ENCODE measurements around the gene LIMS1.
"Not testable (repeated sequence)": the region's sequence is repeated elsewhere in the genome, so short reads cannot be mapped to it uniquely, and the experiment has no call there.

Gene LIMS1

DNA sequence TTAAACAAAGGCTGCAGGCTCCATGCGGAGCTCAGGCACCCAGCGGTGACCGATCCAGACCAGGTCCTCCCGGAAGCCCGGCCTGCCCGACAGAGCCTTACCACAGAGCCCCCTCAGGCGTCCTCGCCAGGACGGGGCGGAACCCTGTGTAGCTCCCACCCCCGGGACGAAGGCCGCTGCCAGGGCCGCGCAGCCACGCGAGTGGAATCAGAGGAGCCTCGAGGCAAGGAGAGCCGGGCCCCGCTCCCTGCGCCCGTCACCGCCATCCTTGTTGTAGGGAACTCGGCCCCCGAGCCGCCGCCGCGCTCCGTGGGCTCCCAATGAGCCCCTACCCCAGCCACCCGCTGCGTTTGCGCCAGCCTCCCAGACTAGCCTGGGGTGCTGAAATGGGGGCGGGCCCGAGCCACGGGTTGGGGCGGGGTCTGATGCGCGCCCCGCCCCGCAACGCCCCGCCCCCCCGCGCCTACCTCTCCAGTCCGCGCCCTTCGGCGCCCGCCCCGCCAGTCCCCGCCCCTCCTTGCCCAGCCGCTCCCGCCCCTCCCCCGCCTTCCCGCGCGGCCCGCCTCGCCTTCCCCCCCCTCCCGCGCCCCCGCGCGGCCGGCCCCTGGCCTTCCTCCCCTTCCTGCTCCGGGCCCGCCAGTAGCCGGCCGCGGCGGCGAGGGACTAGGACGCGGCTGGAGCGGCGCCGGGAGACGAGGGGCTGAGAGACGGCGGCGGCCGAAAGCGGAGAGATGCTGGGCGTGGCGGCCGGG, at the start of gene LIMS1:
Gene LIMS1, plus strand, starts transcription at position 639 of the 752 bp plus-strand sequence. Its CDS starts 93 bp downstream, at position 732.
- peak; percentile 95 for DNase-seq

- DNase-seq: no peak
Observed at GRCh38 chr2:108485253-108485652, 49.0 kb upstream of the LIMS1 start.

- DNase-seq: no peak
Observed at GRCh38 chr2:108490506-108491122, 43.7 kb upstream of the LIMS1 start.

GRCh38 chr2:108491848-108492247, 42.4 kb upstream of the LIMS1 start:
- no peak for DNase-seq

DNA sequence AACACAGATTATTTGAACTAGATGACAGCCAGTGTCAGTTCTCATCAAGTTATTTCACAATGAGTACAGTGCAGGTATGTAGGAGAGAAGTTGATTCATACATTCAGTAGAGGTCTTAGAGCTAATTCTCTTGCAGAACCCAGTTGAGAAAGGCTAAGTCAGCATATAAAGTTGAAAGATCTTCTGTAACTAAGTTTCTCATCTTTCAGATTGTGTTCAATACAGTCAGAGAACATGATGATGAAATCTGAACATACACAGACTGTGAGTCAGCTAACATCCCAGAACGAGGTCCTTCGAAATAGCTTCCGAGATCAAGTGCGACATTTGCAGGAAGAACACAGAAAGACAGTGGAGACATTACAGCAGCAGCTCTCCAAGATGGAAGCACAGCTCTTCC, 41.9 kb upstream of the LIMS1 start:
- no peak for DNase-seq

DNA sequence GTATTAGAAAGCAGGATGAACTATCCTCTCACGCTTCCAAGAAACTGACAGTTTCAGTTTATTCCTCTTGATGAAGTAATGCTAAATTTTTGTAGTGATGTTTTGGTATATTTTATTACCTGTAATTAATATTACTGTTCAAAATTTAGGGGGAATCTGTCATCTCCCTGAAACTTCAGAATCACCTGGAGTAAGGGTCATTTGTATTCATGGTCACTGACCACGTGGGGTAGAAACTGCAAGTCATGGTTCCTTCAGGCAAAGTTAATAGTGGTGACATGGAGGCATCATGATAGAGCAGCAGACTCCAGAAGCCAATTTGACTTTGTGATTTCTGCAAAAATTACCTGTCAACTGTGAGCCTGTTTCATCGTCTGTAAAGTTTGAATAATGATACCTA, 38.1 kb upstream of the LIMS1 start:
- not testable (repeated sequence) for DNase-seq

DNA sequence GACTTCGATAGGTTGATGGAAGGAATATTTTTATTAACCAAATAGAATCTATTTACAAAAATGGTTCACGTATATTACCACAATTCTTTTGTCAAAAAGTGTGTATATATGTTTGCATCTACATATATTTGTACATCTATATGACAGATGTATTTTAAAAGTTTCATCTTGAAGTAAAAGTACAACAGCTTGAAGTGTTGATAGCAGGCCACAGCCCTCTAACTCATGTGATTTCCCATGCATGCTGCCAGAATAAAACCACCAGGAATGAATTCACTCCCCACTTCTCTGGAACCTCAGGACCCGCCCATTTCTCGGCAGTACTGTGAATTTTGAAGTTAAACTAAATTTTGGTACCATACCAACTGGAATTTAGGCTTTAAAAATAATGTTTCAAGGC, 26.6 kb upstream of the LIMS1 start:
- DNase-seq: not testable (repeated sequence)

GRCh38 chr2:108512431-108512830, 21.8 kb upstream of the LIMS1 start:
- not testable (repeated sequence) for DNase-seq

- DNase-seq: not testable (repeated sequence)
Observed at GRCh38 chr2:108514478-108514877, 19.8 kb upstream of the LIMS1 start.

GRCh38 chr2:108524688-108525087, 9.6 kb upstream of the LIMS1 start:
- not testable (repeated sequence) for DNase-seq

- DNase-seq: not testable (repeated sequence)
Observed at GRCh38 chr2:108525258-108525657, 9.0 kb upstream of the LIMS1 start.

DNA sequence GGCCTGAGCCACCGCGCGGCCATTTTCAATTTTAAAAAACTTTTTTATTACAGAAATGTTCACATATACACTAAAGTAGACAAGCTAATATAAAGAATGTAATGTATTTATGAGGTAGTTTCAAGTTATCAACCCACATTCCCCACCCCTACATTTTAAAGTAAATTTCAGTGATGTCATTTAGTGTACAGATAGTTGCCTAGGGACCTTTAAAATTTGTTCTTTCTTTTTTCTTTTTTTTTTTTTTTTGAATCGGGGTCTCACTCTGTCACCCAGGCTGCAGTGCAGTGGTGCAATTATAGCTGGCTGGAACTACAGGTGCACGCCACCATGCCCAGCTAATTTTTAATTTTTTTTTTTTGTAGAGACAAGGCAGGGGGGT, 2.6 kb upstream of the LIMS1 start:
- DNase-seq: no peak

DNA sequence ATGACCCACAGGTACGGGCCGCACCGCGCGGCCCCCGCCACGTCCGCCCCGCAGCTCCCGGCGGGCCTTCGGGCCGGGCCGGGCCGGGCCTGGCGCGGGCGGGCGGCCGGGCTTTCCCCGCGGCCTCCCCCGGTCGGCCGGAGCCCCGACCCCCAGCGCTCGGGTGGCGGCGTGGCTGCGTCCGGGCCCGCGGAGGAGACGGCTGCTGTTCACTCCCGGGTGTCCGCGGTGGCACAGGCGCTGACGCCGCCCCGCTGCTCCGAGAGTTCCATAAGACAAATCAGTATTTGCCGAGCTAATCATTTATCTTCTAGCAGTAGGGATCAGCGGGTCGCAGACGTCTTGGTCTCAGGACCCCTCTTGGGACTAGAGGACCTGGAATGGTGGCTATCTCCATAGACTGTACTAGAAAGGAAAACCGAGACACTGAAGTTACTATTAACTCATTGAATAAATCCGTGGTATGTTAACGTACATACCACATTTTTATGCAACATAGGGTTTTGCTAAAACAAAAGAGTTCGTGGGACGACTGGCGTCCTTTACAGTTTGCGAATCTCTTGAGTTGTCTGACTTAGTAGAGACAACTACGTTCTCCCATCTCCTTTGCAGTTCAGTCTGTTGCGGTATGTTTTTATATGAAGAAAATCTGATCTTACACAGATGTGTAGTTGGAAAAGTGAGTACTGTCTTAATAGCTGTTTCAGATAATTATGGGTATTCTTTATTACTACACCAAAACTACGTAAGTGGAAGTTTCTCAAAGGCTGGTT, 500 bp downstream of the LIMS1 start:
- DNase-seq: peak; percentile 79

GRCh38 chr2:108535357-108535631, 1.0 kb downstream of the LIMS1 start:
- no peak for DNase-seq

DNA sequence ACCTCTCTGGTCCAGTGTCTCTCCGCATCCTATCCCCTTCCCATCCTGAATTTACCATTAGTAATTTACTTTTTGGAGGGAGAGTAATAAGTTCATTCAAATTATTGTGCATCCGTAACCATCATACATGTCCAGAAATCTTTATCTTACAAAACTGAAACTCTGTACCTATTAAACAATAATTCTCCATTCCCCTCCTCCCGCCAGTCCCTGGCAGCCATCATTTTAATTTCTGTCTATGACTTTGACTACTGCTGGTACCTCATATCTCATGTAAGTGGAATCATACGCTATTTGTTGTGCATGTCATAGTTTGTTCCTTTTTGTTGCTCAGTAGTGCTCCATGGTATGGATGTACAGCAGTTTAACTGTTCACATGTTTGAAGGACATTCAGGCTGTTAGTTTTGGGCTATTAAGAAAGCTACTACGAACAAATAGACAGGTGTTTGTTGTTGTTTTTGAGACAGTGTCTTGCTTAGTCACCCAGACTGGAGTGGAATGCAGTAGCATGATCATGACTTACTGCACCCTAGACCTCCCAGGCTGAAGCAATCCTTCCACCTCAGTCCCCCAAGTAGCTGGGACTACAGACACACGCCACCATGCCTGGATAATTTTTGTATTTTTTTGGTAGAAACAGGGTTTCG, 2.0 kb downstream of the LIMS1 start:
- no peak for DNase-seq

DNA sequence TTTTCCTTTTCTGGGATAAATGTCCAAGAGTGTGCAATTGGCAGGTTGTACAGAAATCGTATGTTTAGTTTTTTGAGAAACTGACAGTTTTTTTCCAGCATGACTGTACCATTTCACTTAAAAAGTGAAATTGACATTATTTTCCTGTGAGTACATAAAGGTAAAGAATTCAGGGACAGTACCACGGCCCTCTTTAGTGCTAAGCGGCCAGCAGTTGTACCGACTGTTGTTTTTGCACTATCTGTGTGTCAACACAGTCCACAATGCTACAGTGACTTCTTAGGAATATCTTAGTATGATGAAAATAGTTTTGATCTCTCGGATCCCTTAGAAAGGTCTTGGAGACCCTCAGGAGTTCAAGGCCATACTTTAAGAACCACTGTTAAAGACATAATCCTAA, 2.6 kb downstream of the LIMS1 start:
- DNase-seq: no peak

DNA sequence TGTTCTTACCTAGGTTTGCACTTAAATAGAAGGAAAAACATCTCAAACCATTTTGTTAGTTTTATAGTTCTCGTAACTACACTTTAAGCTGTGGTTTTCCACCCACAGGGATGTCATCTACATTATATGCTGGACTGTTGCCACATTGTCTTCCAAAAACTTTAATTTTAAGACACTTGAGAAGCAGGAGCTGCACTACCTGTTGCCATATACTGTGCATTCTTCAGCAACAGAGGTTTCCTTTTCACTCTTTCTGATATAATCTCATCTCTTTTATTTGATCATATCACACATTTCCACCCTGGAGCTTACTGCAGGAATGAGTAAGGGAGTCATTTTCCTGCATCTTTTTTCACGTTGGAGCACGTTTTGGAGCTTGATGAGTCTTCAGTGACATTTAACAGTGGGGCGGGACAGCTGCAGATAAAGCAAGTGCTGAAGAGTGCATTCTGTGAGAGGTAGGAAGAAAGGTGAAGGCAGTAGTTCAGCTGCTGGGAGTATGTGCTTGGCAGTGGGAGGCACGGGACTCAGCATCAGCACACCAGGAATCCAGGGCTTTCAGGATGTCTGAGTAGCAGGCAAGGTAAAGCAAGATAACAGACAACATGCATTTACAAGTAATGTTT, 3.8 kb downstream of the LIMS1 start:
- no peak for DNase-seq

DNA sequence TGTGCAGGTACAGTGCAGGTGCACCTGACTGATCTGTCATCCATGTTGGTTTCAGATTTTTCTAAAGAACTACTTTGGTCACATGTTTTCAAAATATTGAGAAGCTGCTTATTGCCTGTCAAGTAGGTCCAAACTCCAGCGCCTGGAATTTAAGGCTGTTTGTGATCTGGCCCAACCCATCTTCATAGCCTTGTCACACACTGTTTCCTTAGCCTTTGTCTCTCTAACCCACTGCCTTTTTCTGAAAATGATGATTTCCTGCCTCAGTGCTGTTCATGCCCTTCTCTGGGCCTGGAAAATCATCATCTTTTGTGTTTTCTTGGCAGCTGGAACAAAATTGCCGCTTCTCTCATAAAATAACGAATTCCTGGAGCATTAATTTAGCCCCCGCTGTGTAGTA, 7.2 kb downstream of the LIMS1 start:
- DNase-seq: no peak

DNA sequence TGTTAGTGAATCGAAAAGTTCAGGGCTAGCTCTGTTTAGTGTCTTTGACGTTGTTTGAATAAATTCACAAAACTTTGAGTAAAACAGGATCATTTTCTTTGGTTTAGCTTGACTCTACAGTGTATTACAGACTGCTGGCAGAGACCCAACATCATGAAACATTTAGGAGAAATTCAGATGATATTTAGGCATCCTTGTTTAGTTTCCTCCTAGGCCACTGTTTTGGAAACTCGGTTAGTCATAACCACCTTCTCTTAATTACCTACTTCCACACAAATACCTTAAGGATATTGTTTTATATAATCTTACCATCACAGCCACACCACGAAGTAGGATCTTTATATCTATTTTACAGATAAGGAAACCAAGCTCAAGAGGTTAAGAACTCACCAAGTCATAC, 7.8 kb downstream of the LIMS1 start:
- no peak for DNase-seq

DNA sequence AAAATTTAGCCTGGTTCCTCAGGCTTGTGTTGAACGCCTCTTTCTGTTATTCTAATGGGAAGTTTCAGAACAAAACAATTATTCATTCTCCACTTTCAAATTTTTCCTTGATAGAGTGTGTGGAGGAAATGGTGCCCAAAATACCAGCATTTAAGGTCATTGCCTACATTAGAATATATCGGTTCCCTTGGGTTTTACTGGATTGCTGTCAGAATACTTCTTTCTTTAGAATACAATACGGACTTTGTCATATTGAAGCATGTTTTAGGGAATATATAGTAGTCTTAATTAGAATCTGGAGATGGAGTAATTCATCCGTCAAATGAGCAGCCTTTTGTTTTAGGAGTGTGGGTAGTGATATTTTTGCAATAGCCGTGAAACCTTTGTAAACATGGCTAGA, 13.3 kb downstream of the LIMS1 start:
- no peak for DNase-seq

- DNase-seq: no peak
Observed at GRCh38 chr2:108548208-108549003, 14.1 kb downstream of the LIMS1 start.

DNA sequence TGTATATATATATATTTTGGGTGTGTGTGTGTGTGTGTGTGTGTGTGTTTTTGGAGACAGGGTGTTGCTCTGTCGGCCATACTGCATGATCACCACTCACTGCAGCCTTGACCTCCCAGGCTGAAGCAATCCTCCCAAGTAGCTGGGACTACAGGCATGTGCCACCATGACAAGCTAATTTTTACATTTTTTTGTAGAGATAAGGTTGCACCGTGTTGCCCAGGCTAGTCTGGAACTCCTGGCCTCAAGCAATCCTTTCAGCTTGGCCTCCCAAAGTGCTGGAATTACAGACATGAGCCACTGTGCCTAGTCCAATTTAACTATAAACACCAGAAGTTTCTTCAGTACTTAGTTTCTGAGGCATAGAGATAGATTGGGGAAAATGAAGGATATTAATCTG, 18.3 kb downstream of the LIMS1 start:
- no peak for DNase-seq
